ENCODE results near the gene PGGHG.
A peak's percentile ranks its signal among the peaks of the same experiment; 100 is the strongest.
"Not testable (repeated sequence)": the region's sequence is repeated elsewhere in the genome, so short reads cannot be mapped to it uniquely, and the experiment has no call there.

Gene PGGHG

DNA sequence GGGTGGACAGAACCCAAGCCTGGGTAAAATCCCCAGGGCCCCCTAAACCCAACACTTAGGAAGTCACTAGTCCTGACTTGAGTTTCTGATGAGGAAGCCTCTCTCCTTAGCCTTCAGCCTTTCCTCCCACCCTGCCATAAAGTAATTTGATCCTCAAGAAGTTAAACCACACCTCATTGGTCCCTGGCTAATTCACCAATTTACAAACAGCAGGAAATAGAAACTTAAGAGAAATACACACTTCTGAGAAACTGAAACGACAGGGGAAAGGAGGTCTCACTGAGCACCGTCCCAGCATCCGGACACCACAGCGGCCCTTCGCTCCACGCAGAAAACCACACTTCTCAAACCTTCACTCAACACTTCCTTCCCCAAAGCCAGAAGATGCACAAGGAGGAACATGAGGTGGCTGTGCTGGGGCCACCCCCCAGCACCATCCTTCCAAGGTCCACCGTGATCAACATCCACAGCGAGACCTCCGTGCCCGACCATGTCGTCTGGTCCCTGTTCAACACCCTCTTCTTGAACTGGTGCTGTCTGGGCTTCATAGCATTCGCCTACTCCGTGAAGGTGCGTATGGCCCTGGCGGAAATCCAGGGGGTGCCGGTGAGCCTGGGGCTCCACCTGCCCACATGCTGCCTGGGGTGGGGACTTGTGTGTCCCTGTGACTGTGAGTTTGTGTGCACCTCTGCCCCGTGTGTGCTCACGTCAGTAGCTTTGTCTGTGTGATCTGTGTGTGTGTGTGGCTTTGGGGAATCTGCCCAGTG is 25.0 kb downstream of the PGGHG start, which contains the start of gene IFITM1:
TSS of gene IFITM1 (plus strand) at position 254 of the 767 bp plus-strand sequence. CDS start at position 385, 131 bp downstream.
- no peak for DNase-seq

DNA sequence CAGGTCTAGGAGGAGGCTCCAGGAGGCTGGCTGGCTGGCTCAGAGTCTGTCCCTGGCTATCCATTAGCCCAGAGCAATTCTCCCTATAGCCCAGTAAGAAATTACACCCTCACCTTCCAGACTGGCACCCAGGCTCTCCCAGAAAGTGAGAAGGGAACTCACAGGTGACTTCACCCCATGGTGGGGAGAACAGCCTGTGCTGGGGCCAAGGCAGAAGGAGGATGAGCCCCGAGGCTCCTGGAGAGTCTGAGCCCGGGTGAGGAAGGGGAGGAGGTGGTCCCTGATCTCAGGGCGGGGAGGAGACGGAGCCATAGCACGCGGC is 25.6 kb downstream of the PGGHG start:
- DNase-seq = not testable (repeated sequence)

- no peak for DNase-seq
These were observed 26.1 kb downstream of the PGGHG start for GRCh38 chr11:315051-315481.

DNA sequence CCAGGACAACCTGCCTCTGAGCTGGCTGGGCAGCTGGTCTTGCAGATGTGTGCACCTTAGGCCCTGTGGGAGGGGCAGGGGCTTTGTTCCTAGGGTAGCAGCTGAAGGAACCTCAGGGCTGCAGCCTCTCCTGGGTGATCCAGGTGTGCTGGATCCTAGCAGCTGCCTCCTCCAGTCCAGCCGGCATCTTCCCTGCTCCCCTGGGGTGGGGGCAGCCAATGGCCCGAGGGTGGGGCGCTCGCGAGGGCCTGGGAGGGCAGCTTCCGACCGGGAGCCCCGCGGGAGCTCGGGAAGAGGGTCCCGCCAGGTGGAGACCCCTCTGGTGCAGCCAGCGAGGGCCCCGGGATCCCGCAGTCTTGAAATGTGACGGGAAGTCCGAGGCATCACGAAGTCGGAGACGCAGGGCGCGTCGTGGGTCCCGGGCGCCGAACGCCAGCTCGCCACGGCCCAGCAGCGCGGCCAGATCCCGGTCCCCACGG is 26.6 kb downstream of the PGGHG start:
- no peak for DNase-seq

DNA sequence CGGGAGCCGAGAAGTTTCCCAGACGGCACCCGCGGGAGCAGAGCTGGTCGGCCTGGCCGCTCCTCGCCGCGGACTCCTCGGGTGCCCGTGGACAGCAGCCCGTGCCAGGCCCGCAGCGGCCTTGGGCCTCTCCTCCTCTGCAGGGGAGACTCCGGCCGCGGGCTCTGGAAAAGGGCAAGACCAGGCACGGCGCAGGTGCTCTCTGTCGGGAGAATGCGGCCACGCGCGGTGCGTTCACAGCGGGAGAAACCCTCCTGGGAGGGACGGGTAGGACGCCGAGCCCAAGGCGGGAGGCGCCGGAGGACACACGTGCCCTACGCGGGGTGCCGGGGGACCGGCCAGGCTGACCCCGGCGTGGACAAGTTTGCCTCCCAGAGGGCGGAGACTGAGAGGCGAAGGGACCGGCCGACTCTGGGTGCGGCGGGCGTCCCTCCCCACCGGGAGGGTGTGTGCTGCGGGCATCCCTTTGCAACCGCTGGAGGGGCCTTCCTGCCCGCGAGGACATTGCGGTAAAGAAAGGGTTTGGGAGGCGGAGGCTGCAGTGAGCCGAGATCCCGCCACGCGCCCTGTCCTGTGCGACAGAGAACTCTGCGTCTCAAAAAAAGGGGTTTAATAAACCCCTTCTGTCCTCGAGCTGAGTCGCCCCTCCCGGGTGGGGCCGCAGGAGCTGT is 27.2 kb downstream of the PGGHG start:
- no peak for DNase-seq

- no peak for DNase-seq
These were observed 28.0 kb downstream of the PGGHG start for GRCh38 chr11:316891-317301.

DNA sequence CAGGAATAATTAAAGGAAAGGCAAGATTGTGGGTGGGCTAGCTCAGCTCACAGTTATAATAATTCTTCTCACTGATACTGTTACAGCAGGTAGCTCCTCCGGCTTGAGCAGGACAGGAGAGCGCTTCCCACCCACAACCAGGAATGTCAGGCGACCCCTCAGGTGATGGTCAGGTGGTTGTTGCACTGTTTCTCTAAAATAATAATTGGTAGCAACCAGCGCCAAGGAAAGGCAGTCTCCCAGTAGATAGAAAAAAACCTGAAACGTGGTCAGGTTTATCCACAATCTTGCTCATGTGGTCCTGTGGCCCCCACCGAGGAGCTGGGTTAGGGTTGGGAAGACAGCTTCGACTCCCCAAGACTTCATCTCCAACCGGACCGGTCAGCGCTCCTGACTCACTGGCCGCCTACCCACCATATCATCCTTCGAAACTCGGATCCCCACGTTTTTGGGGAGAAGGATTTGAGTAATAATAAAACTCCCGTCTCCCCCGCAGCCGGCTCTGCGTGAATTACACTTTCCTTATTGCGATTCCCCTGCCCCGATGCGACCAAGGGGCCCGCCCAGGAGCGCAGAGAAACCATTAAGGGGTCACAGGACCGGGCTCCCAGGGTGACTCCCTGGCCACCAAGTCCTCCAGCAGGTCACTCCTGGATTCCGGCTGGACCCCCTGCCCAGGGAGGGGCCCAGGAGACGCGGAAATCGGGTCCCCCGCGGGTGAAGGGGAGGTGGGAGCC is 28.9 kb downstream of the PGGHG start:
- not testable (repeated sequence) for DNase-seq

DNA sequence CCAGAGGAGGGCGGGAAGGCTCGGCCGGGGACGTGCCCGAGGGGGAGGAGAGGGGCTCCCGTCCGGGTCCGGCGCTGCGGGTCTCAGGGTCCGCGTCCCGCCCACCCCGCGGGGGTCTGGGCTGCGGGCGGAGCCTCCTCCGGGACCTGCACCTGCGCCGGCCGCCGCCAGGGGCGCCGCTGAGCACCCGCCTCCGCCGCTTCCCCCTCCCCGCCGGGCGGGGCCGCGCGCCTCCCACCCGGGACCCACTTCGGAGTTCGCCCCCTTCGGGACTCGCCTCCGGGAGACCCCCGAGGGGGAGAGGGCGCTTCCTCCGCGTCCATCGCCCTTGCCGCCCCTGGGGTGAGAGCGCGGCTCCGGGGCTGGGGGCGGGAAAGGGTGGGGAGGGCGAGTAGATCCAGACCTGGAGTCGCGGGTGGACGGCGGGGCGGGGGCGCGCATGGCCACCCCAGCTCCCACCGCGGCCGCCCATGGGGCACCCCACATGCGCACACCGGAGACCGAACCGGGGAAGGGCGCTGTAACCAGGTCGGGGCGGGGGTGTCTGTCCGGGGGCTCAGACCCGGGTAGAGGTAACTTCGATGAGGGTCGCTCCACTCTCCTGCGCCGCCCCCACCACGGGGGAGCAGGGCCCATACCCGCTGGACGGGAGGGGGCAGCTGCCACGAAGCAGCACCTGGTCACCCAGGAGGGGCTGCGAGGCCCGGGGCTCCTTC is 29.6 kb downstream of the PGGHG start:
- DNase-seq = not testable (repeated sequence)

GRCh38 chr11:319121-319887 is 30.4 kb downstream of the PGGHG start:
- DNase-seq = not testable (repeated sequence)

DNA sequence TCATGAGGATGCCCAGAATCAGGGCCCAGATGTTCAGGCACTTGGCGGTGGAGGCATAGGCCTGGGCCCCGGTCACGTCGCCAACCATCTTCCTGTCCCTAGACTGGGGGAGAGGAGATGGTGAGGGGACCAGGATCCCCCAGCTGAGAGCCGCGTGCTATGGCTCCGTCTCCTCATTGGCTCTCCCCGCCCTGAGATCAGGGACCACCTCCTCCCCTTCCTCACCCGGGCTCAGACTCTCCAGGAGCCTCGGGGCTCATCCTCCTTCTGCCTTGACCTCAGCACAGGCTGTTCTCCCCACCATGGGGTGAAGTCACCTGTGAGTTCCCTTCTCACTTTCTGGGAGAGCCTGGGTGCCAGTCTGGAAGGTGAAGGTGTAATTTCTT is 31.0 kb downstream of the PGGHG start:
- DNase-seq = not testable (repeated sequence)

DNA sequence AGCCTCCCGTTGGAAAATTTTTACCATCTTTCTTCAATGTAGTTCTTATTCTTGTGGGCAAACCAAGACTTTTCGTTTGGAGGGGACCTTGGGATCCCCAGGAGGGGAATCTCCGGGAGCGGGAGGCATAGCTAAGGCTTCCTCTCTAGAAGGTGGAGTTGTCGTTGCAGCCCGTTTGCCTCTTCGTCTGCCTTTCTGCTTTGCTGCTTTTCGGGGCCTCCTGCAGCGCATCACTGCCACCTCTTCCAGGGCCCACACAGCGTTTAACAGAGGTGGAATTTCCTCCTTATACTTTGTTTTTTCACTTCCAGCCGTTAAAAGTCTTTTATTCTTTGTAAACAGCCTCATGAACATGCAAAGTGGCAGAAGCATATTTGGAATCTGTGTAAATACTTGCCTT is 35.2 kb downstream of the PGGHG start:
- no peak for DNase-seq

- peak in 3 of 56 donors; percentile 48 to 60 (median 52) for DNase-seq
These were observed 35.9 kb downstream of the PGGHG start for GRCh38 chr11:324593-325517.

DNA sequence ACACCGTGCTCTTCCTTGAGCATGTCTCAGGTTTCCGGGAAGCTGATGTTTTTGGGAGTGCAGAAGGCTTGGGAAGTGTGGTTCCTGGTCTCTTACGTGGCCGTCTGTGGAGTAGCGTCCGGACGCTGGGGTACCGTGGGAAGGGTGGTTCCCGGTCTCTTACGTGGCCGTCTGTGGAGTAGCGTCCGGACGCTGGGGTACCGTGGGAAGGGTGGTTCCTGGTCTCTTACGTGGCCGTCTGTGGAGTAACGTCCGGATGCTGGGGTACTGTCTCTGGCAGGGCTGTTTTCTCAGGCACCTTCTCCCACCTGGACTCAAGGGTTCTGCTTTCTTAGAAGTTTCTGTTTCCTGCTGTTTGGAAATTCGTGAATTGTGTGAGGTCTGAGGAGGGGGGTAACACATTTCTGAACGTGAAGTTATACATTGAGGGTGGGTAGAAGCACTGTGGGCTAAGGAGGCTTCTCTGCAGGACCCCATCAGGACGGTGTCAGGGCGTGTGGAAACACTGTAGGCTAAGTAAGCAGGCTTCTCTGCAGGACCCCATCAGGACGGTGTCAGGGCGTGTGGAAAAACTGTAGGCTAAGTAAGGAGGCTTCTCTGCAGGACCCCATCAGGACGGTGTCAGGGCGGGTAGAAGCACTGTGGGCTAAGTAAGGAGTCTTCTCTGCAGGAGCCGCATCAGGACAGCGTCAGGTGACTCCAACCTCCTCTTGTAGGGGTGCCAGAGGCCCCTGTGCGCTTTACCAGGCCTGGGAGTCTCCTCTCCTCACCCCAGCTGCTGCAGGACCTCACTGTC is 37.1 kb downstream of the PGGHG start:
- DNase-seq = no peak

DNA sequence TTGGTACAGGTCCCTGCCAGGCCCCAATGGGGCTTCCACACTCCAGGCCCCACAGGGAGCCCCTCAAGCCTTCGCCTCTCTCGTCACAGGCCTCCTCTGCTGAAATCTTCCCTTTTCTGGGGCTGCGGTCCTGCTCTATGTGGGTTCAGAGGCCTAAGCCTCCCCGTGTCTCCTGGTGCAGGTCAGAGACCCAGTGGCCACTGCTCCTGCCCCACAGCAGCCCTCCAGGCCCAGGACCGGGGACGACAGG is 37.6 kb downstream of the PGGHG start:
- no peak for DNase-seq

- peak in 16 of 56 donors; percentile 18 to 59 (median 40) for DNase-seq
These were observed 38.1 kb downstream of the PGGHG start for GRCh38 chr11:326842-327580.

GRCh38 chr11:327581-327923 is 38.6 kb downstream of the PGGHG start:
- no peak for DNase-seq

- DNase-seq = no peak
These were observed 39.1 kb downstream of the PGGHG start for GRCh38 chr11:328012-328411.

DNA sequence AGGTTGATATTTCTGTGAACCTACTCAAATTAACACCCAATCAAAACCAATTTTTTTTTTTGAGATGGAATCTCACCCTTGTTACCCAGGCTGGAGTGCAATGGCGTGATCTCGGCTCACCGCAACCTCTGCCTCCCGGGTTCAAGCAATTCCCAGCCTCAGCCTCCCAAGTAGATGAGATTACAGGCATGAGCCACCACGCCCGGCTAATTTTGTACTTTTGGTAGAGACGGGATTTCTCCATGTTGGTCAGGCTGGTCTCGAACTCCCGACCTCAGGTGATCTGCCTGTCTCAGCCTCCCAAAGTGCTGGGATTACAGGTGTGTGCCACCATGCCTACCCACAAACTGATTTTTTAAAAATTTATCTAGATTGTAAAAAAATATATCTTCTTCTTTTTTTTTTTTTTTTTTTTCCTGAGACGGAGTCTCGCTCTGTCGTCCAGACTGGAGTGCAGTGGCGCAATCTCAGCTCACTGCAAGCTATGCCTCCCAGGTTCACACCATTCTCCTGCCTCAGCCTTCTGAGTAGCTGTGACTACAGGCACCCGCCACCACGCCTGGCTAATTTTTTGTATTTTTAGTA is 39.7 kb downstream of the PGGHG start:
- not testable (repeated sequence) for DNase-seq

Measured in amygdala (tissue), 56 donors.